Measurements from ENCODE around the gene EMILIN2.

- TF ChIP-seq POLR2A (IDR thresholded peaks at IDR 0.05), result no peak
- no peak for TF ChIP-seq CTCF (IDR thresholded peaks at IDR 0.05)
Measured at GRCh38 chr18:2805970-2806943, 40.5 kb upstream of the EMILIN2 start.
